ENCODE results near the gene PHLDB3. TPM values are rescaled to one million over a fixed set of nuclear protein-coding genes. Genes with fewer than 3 reads are reported as not detected.

The PHLDB3 gene
- total RNA-seq, 1 experiment from 2014 or later, result 6.7 TPM

DNA sequence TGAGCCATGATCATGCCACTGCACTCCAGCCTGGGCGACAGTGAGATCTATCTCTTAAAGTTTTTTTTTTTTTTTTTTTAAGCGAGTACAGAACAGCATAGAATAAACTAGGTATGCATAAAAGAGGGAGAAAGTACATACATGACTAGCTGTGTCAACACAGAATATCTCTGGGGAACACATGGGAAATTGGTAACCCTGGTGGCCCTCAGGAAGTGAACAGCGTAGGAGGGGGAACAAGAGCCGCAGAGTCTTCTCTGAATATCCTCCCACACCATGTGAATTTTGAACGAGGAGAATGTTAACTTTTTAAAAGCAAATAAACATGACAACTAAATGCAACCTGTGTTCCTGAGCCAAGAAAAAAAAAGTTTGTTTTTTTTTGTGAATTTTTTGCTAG, 15.2 kb downstream of the PHLDB3 start:
- in situ Hi-C loops (cut with HindIII; ENCODE audit: low pct_unique_long_range_greater_than_20kb, low sequenced_read_pairs), result no loop called here
- ATAC-seq (no peak), DNase-seq (ENCODE audit: low read depth, low spot score) (no peak)
- intact Hi-C loops (cut with micrococcal nuclease; ENCODE audit: unreplicated experiment), result no loop called here
- BruUV-seq (replicated peaks), result no TSS peak
- TF ChIP-seq, protein P1, sequence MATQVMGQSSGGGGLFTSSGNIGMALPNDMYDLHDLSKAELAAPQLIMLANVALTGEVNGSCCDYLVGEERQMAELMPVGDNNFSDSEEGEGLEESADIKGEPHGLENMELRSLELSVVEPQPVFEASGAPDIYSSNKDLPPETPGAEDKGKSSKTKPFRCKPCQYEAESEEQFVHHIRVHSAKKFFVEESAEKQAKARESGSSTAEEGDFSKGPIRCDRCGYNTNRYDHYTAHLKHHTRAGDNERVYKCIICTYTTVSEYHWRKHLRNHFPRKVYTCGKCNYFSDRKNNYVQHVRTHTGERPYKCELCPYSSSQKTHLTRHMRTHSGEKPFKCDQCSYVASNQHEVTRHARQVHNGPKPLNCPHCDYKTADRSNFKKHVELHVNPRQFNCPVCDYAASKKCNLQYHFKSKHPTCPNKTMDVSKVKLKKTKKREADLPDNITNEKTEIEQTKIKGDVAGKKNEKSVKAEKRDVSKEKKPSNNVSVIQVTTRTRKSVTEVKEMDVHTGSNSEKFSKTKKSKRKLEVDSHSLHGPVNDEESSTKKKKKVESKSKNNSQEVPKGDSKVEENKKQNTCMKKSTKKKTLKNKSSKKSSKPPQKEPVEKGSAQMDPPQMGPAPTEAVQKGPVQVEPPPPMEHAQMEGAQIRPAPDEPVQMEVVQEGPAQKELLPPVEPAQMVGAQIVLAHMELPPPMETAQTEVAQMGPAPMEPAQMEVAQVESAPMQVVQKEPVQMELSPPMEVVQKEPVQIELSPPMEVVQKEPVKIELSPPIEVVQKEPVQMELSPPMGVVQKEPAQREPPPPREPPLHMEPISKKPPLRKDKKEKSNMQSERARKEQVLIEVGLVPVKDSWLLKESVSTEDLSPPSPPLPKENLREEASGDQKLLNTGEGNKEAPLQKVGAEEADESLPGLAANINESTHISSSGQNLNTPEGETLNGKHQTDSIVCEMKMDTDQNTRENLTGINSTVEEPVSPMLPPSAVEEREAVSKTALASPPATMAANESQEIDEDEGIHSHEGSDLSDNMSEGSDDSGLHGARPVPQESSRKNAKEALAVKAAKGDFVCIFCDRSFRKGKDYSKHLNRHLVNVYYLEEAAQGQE (IDR thresholded peaks at IDR 0.05; ENCODE audit: insufficient read depth in 1 of 2, low read depth in 2 of 2, low read length in 1 of 2), result no peak
- TF ChIP-seq POLR2AphosphoS5 (IDR thresholded peaks at IDR 0.05; ENCODE audit: low read depth, low read length) (no peak), TCF7L2 (IDR thresholded peaks at IDR 0.05; ENCODE audit: low read depth, low read length) (no peak), SIN3A (IDR thresholded peaks at IDR 0.05; ENCODE audit: borderline replicate concordance, insufficient read depth, low read depth, low read length) (no peak), CTCF (IDR thresholded peaks at IDR 0.05) (no peak)
- Histone ChIP-seq H3K27me3 (ENCODE audit: control insufficient read depth, insufficient read depth, low read length) (no peaks in the 10 kb centered on the region), H3K36me3 (ENCODE audit: control insufficient read depth, insufficient read depth, low read length) (no peaks in the 10 kb centered on the region), H3K4me1 (ENCODE audit: control insufficient read depth, insufficient read depth, low read length) (no peaks in the 10 kb centered on the region), H3K4me3 (ENCODE audit: low read depth in 2 of 2, low read length in 2 of 2) (no peak overlapping the region), H3K27ac (ENCODE audit: low read length) (no peak overlapping the region), H3K9me3 (ENCODE audit: control insufficient read depth, insufficient read depth, low read depth, low read length) (no peaks in the 10 kb centered on the region)
- POLR2A ChIA-PET, result no interaction called here
- CTCF ChIA-PET, result no interaction called here

GRCh38 chr19:43488179-43488578, 16.4 kb downstream of the PHLDB3 start:
- Histone ChIP-seq H3K9me3 (ENCODE audit: control insufficient read depth, insufficient read depth, low read depth, low read length) (no peaks in the 10 kb centered on the region), H3K4me1 (ENCODE audit: control insufficient read depth, insufficient read depth, low read length) (no peaks in the 10 kb centered on the region), H3K27ac (ENCODE audit: low read length) (no peak overlapping the region), H3K36me3 (ENCODE audit: control insufficient read depth, insufficient read depth, low read length) (no peaks in the 10 kb centered on the region), H3K27me3 (ENCODE audit: control insufficient read depth, insufficient read depth, low read length) (no peaks in the 10 kb centered on the region), H3K4me3 (ENCODE audit: low read depth in 2 of 2, low read length in 2 of 2) (no peak overlapping the region)
- TF ChIP-seq SIN3A (IDR thresholded peaks at IDR 0.05; ENCODE audit: borderline replicate concordance, insufficient read depth, low read depth, low read length) (no peak), CTCF (IDR thresholded peaks at IDR 0.05) (no peak), POLR2AphosphoS5 (IDR thresholded peaks at IDR 0.05; ENCODE audit: low read depth, low read length) (no peak), TCF7L2 (IDR thresholded peaks at IDR 0.05; ENCODE audit: low read depth, low read length) (no peak)
- TF ChIP-seq, protein P1 (IDR thresholded peaks at IDR 0.05; ENCODE audit: insufficient read depth in 1 of 2, low read depth in 2 of 2, low read length in 1 of 2), result no peak
- in situ Hi-C loops (cut with HindIII; ENCODE audit: low pct_unique_long_range_greater_than_20kb, low sequenced_read_pairs) (no loop called here), intact Hi-C loops (cut with micrococcal nuclease; ENCODE audit: unreplicated experiment) (no loop called here)
- CTCF ChIA-PET, result no interaction called here
- no TSS peak for BruUV-seq (replicated peaks)
- ATAC-seq, result no peak
- POLR2A ChIA-PET, result no interaction called here
- no peak for DNase-seq (ENCODE audit: low read depth, low spot score)

Data from Panc1 (cell line).